Naive thymus-derived CD4-positive, alpha-beta T cell (primary cell): ENCODE data around the gene SLC30A5. TPM values are rescaled to one million over a fixed set of nuclear protein-coding genes. Genes with fewer than 3 reads are reported as not detected.

Experiments
- ATAC-seq: fragments of 150-1000 bp; cut with Tn5 transposase; 2 replicates; pipeline ENCODE4 v1.10.0; 2021; ENCODE audit warnings: mild to moderate bottlenecking, moderate library complexity
- CTCF ChIA-PET: fragments of 350-600 bp; sonication (Branson Sonifier 250); formaldehyde crosslinking; loops from one replicate; lab custom pipeline; 2021; ENCODE audit warnings: antibody characterized with exemption; lab: Charles Lee
- POLR2A ChIA-PET: fragments of 350-600 bp; sonication (Branson Sonifier 250); formaldehyde crosslinking; loops from one replicate; lab custom pipeline; 2021; ENCODE audit warnings: antibody characterized with exemption, inconsistent platforms; lab: Charles Lee
- DNase-seq, 9 donors: peaks; one replicate each; pipeline versions ENCODE4 v3.0.0 to v3.0.0-alpha.2; 2020 to 2022; ENCODE audit warnings: mixed read lengths in 1 of 9
- H3K27ac ChIP-seq: one replicate; pipeline ENCODE4 v1.7.0; 2013; ENCODE audit warnings: mild to moderate bottlenecking, low read depth, low read length, moderate library complexity
- H3K27me3 ChIP-seq, 2 donors: one replicate each; pipeline ENCODE4 v1.7.0; 2013; ENCODE audit warnings: low read length in 2 of 2, mild to moderate bottlenecking in 2 of 2, moderate library complexity in 2 of 2; ENCODE audit not compliant: control insufficient read depth in 2 of 2, insufficient read depth in 2 of 2
- H3K36me3 ChIP-seq, 3 experiments: 1 replicate in 2 of 3; 2 replicates in 1 of 3; pipeline ENCODE4 v1.7.0; 2013; ENCODE audit warnings: low read length in 3 of 3, mild to moderate bottlenecking in 3 of 3, moderate library complexity in 1 of 3; ENCODE audit not compliant: insufficient read depth in 3 of 3, control insufficient read depth in 2 of 3
- H3K4me1 ChIP-seq, 2 donors: one replicate each; pipeline ENCODE4 v1.7.0; 2013; ENCODE audit warnings: low read length in 2 of 2, mild to moderate bottlenecking in 2 of 2, moderate library complexity in 1 of 2; ENCODE audit not compliant: control insufficient read depth in 2 of 2, insufficient read depth in 2 of 2
- H3K4me3 ChIP-seq: 2 replicates; pipeline ENCODE4 v1.7.0; 2013; ENCODE audit warnings: mild to moderate bottlenecking, low read length
- H3K9me3 ChIP-seq, 3 experiments: 1 replicate in 2 of 3; 2 replicates in 1 of 3; pipeline ENCODE4 v1.7.0; 2013; ENCODE audit warnings: low read length in 3 of 3; ENCODE audit not compliant: control insufficient read depth in 2 of 3
- H3K27ac Mint-ChIP-seq, 9 donors: one replicate each; pipeline ENCODE4 v1.8.0; 2020 to 2022; ENCODE audit warnings: mixed read lengths in 9 of 9, mild to moderate bottlenecking in 8 of 9, moderate library complexity in 5 of 9, inconsistent platforms in 2 of 9
- H3K27me3 Mint-ChIP-seq, 5 donors: one replicate each; pipeline ENCODE4 v1.8.0; 2021 to 2022; ENCODE audit warnings: mixed read lengths in 5 of 5, mild to moderate bottlenecking in 1 of 5
- H3K36me3 Mint-ChIP-seq, 5 donors: one replicate each; pipeline ENCODE4 v1.8.0; 2020 to 2022; ENCODE audit warnings: mixed read lengths in 5 of 5, mild to moderate bottlenecking in 3 of 5, inconsistent platforms in 1 of 5
- H3K4me1 Mint-ChIP-seq, 7 donors: one replicate each; pipeline ENCODE4 v1.8.0; 2020 to 2022; ENCODE audit warnings: mixed read lengths in 7 of 7, mild to moderate bottlenecking in 3 of 7, inconsistent platforms in 1 of 7
- H3K4me3 Mint-ChIP-seq, 10 donors: one replicate each; pipeline ENCODE4 v1.8.0; 2020 to 2022; ENCODE audit warnings: mild to moderate bottlenecking in 10 of 10, mixed read lengths in 10 of 10, moderate library complexity in 6 of 10, inconsistent platforms in 2 of 10
- H3K9me3 Mint-ChIP-seq, 11 donors: one replicate each; pipeline ENCODE4 v1.8.0; 2020 to 2022; ENCODE audit warnings: mixed read lengths in 11 of 11, mild to moderate bottlenecking in 4 of 11, inconsistent platforms in 1 of 11, moderate library complexity in 1 of 11
- intact Hi-C, 2 donors: fragments of 100-400 bp; cut with micrococcal nuclease; formaldehyde crosslinking; loops; one replicate each; pipeline ENCODE4 v1.15.1; 2023
- polyA plus RNA-seq, 2 donors: library from polyadenylated mRNA; unstranded; fragments of 300-500 nt; fragmentation: Illumina TruSeq; gene quantifications; one replicate each; pipeline ENCODE4 v1.2.3, GENCODE V29; 2021
- total RNA-seq, 6 experiments: library from RNA in 5 of 6; stranded (reverse) in 5 of 6; gene quantifications; 1 replicate in 5 of 6; 2 replicates in 1 of 6; pipeline ENCODE4 v1.2.3 and lab custom pipeline; 2021 to 2026

Gene SLC30A5
- total and polyA plus RNA-seq, 7 experiments from 2014 or later, result 15.9 to 46.5 (median 32.1) TPM

- intact Hi-C loops, result loop anchor here (1.0 to 10.0 kb wide), 6 partner anchors 21 to 2003 kb away; partner anchors contain the start of genes CENPH (in 2 of the 2), AK6 (in 1 of the 2), CCDC125 (in 1 of the 2) and RAD17 (in 1 of the 2)
- H3K27ac ChIP-seq, result peak overlapping the region; percentile 68
- H3K27me3 Mint-ChIP-seq, result no peaks in the 10 kb centered on the region
- H3K27ac Mint-ChIP-seq, result peak overlapping the region in 5 of 9 donors; percentile 9 to 94 (median 41)
- DNase-seq (no peak), ATAC-seq (no peak)
- H3K4me1 ChIP-seq, result peaks cover 5 to 15% of the 10 kb centered on the region in 2 donors
- H3K4me1 Mint-ChIP-seq, result peaks cover 17 to 50% (median 26%) of the 10 kb centered on the region in 7 donors
- H3K9me3 Mint-ChIP-seq, result peaks cover 0 to 4% (median 0%) of the 10 kb centered on the region in 11 donors
- H3K36me3 Mint-ChIP-seq, result peaks cover 0 to 30% (median under 1%) of the 10 kb centered on the region in 5 donors
- ChIA-PET POLR2A (interaction anchor here (2.5 kb wide), 1 partner anchor 22 kb away, joined by 11 read pairs; the partner anchor contains the start of gene CENPH), CTCF (no interaction called here)
- peak overlapping the region; percentile 88 to 98 (median 94) for H3K4me3 Mint-ChIP-seq
- H3K4me3 ChIP-seq, result peak overlapping the region; percentile 78
- no peaks in the 10 kb centered on the region for H3K36me3 ChIP-seq
- H3K9me3 ChIP-seq, result no peaks in the 10 kb centered on the region
- no peaks in the 10 kb centered on the region for H3K27me3 ChIP-seq
Observed at GRCh38 chr5:69167929-69168328, 74.1 kb downstream of the SLC30A5 start.

- no peak overlapping the region for H3K4me3 Mint-ChIP-seq
- DNase-seq, result no peak
- Histone ChIP-seq H3K4me3 (no peak overlapping the region), H3K36me3 (peaks cover 0 to 12% (median 0%) of the 10 kb centered on the region in 3 experiments), H3K4me1 (peaks cover 5 to 15% of the 10 kb centered on the region in 2 donors), H3K27ac (no peak overlapping the region), H3K9me3 (no peaks in the 10 kb centered on the region), H3K27me3 (no peaks in the 10 kb centered on the region)
- H3K27ac Mint-ChIP-seq, result no peak overlapping the region
- no peak for ATAC-seq
- ChIA-PET CTCF (no interaction called here), POLR2A (no interaction called here)
- H3K4me1 Mint-ChIP-seq, result peaks cover 17 to 58% (median 26%) of the 10 kb centered on the region in 7 donors
- intact Hi-C loops, result no loop called here
- peaks cover 0 to 4% (median 0%) of the 10 kb centered on the region in 11 donors for H3K9me3 Mint-ChIP-seq
- peaks cover 0 to 45% (median 16%) of the 10 kb centered on the region in 5 donors for H3K36me3 Mint-ChIP-seq
- no peaks in the 10 kb centered on the region for H3K27me3 Mint-ChIP-seq
Observed at GRCh38 chr5:69170495-69170894, 76.7 kb downstream of the SLC30A5 start.

GRCh38 chr5:69170969-69171368 is 77.2 kb downstream of the SLC30A5 start:
- ATAC-seq, result no peak
- intact Hi-C loops, result no loop called here
- Histone ChIP-seq H3K27me3 (no peaks in the 10 kb centered on the region), H3K4me3 (no peak overlapping the region), H3K9me3 (no peaks in the 10 kb centered on the region), H3K4me1 (peaks cover 5 to 15% of the 10 kb centered on the region in 2 donors), H3K27ac (no peak overlapping the region), H3K36me3 (peaks cover 0 to 12% (median 0%) of the 10 kb centered on the region in 3 experiments)
- Mint-ChIP-seq H3K27ac (no peak overlapping the region), H3K4me3 (no peak overlapping the region), H3K4me1 (peaks cover 17 to 56% (median 23%) of the 10 kb centered on the region in 7 donors), H3K9me3 (peaks cover 0 to 4% (median 0%) of the 10 kb centered on the region in 11 donors), H3K27me3 (no peaks in the 10 kb centered on the region), H3K36me3 (peaks cover 0 to 44% (median 16%) of the 10 kb centered on the region in 5 donors)
- no peak for DNase-seq
- ChIA-PET POLR2A (no interaction called here), CTCF (no interaction called here)

Other genes starting within 250 kb of the SLC30A5 start
- 100 to 1,000 TPM in 1 of 5 experiments, 1 to 10 TPM in 4; 1.3 to 110 (median 3.4) TPM for gene CCNB1, start 73.1 kb downstream of the SLC30A5 start, total RNA-seq
- 1 to 10 TPM; 2.6 to 4.7 TPM for gene CCNB1, start 73.1 kb downstream of the SLC30A5 start, polyA plus RNA-seq
- gene CENPH, start 95.6 kb downstream of the SLC30A5 start, total RNA-seq, result 10 to 100 TPM in 1 of 5 experiments, 1 to 10 TPM in 4; 3.4 to 25.3 (median 8.2) TPM
- 10 to 100 TPM in 1 of 2 donors, 1 to 10 TPM in 1; 7.4 to 10.5 TPM for gene CENPH, start 95.6 kb downstream of the SLC30A5 start, polyA plus RNA-seq
- gene CDK7, start 140.9 kb downstream of the SLC30A5 start, total RNA-seq, result 10 to 100 TPM; 18.2 to 28.9 (median 21.8) TPM
- gene CDK7, start 140.9 kb downstream of the SLC30A5 start, polyA plus RNA-seq, result 10 to 100 TPM; 19.7 to 24.7 TPM
- 10 to 100 TPM in 3 of 5 experiments, 1 to 10 TPM in 2; 5.4 to 11.8 (median 10.4) TPM for gene CCDC125, start 238.8 kb downstream of the SLC30A5 start, total RNA-seq
- gene CCDC125, start 238.8 kb downstream of the SLC30A5 start, polyA plus RNA-seq, result 1 to 10 TPM; 5.0 TPM